Astrocyte of the cerebellum (primary cell): Measurements from ENCODE around the gene PFDN5.
"Not testable (repeated sequence)": the region's sequence is repeated elsewhere in the genome, so short reads cannot be mapped to it uniquely, and the experiment has no call there.

ENCODE experiments used
- DNase-seq: peaks from one replicate; pipeline ENCODE4 v3.0.0-alpha.2; 2011; ENCODE audit warnings: low read depth
- H3K4me3 ChIP-seq: 2 replicates; pipeline ENCODE4 v1.5.1; 2011; ENCODE audit warnings: mild to moderate bottlenecking, low read depth, low read length, moderate library complexity
- in situ Hi-C: cut with HindIII; loops from 2 replicates; pipeline ENCODE4 v1.10.0; 2017; ENCODE audit warnings: low sequenced_read_pairs
- TF ChIP-seq, protein P1 (sequence below): IDR thresholded peaks from 2 replicates; pipeline ENCODE4 v1.5.1; 2012; ENCODE audit warnings: low read length, low read depth, moderate library complexity, mild to moderate bottlenecking; ENCODE audit errors: missing control alignments

The PFDN5 gene

DNA sequence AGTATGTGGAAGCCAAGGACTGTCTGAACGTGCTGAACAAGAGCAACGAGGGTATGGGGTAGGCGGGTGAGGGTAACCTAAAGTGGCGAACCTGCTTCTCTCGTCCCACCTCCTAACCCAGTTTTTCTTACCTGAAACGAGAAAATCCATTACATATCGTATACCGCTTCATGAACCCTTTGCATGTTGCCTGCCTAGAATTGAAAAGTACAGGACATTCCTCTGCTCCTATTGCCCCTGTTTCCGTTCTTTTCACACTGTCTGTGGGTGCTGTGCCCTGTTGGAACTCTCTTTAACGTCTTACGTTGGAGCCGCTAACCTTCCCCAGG lies 513 bp downstream of the PFDN5 start:
- H3K4me3 ChIP-seq = peak overlapping the region; percentile 99
- TF ChIP-seq, protein P1, sequence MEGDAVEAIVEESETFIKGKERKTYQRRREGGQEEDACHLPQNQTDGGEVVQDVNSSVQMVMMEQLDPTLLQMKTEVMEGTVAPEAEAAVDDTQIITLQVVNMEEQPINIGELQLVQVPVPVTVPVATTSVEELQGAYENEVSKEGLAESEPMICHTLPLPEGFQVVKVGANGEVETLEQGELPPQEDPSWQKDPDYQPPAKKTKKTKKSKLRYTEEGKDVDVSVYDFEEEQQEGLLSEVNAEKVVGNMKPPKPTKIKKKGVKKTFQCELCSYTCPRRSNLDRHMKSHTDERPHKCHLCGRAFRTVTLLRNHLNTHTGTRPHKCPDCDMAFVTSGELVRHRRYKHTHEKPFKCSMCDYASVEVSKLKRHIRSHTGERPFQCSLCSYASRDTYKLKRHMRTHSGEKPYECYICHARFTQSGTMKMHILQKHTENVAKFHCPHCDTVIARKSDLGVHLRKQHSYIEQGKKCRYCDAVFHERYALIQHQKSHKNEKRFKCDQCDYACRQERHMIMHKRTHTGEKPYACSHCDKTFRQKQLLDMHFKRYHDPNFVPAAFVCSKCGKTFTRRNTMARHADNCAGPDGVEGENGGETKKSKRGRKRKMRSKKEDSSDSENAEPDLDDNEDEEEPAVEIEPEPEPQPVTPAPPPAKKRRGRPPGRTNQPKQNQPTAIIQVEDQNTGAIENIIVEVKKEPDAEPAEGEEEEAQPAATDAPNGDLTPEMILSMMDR = no peak
- no peak for DNase-seq
- in situ Hi-C loops = loop anchor here (5.0 kb wide), 1 partner anchor 124 kb away; no protein-coding TSS in a partner anchor

DNA sequence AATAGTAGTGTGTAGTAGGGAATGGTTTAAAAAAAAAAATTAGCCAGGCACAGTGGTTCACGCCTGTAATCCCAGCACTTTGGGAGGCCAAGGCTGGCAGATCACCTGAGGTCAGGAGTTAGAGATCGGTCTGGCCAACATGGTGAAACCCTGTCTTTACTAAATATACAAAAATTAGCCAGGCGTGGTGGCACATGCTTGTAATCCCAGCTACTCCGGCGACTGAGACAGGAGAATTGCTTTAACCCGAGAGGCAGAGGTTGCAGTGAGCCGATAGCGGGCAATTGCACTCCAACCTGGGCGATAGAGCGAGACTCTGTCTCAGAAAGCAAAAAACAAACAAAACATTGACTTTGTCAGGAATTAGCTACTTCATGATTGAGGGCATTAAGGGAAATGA lies 1.8 kb downstream of the PFDN5 start:
- DNase-seq, H3K4me3 ChIP-seq: not testable (repeated sequence)
- in situ Hi-C loops = loop anchor here (5.0 kb wide), 1 partner anchor 125 kb away; no protein-coding TSS in a partner anchor

DNA sequence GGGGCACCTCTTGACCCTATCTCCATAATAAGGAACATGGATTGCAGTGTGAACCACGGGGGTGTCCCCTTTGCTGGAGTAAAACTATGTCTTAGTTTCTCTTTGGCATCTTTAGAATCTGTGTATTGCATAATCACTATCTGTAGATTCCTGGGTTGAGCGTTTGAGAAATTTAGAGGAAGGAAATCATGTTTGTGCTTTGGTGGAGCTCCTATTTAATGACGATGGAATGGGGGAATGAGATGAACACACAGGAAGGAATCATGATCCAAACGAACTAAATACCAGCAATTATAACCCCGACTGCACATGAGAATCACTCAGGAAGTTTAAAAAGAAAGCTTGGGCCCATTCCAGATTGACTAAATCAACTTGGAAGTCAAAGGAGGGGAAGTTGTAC lies 2.8 kb downstream of the PFDN5 start:
- in situ Hi-C loops = loop anchor here (5.0 kb wide), 1 partner anchor 126 kb away; no protein-coding TSS in a partner anchor
- TF ChIP-seq, protein P1 = no peak
- H3K4me3 ChIP-seq = no peak overlapping the region
- DNase-seq = no peak

DNA sequence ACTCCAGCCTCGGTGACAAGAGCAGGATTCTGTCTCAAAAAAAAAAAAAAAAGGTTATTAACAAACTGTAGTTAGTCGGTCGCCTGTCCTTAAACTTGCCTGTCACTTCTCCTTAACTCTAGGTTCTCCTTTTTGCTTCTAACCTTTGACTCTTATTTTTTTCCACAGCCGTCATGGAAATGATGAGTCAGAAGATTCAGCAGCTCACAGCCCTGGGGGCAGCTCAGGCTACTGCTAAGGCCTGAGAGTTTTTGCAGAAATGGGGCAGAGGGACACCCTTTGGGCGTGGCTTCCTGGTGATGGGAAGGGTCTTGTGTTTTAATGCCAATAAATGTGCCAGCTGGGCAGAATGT lies 3.7 kb downstream of the PFDN5 start:
- in situ Hi-C loops = loop anchor here (5.0 kb wide), 1 partner anchor 127 kb away; no protein-coding TSS in a partner anchor

DNA sequence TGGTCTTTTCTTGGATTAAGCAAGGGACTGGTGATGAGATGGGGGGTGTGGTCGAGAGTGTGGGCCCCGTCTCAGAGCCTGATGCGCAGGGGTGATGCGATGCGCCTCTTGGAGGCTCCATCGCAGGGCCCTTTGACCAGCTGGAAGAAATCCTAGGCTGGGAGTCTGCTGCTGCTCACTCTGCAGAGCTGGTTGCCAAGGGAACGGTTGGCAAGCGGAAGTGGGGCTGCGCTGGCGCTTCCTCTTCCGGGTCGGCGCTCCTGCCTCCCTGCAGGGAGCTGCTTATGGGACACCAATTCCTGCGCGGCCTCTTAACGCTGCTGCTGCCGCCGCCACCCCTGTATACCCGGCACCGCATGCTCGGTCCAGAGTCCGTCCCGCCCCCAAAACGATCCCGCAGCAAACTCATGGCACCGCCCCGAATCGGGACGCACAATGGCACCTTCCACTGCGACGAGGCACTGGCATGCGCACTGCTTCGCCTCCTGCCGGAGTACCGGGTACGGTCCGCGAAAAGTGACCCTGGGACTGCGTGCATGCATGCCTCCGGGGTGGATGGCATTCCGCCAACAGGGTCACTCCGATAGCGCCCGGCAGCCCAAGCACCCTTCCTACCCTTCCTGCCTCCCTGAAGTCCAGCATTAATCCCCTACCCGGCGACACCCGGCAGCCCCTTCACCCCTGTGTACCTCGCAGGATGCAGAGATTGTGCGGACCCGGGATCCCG lies 4.3 kb downstream of the PFDN5 start, which contains the start of gene MYG1:
Gene MYG1, plus strand, starts transcription at position 242 of the 727 bp plus-strand sequence. Its CDS starts 43 bp downstream, at position 285.
- DNase-seq = peak; percentile 57
- peak within 1 kb of the TSS; percentile 93 for H3K4me3 ChIP-seq
- in situ Hi-C loops = loop anchor here (5.0 kb wide), 1 partner anchor 127 kb away; no protein-coding TSS in a partner anchor
- TF ChIP-seq, protein P1 = peak; percentile 29

More for the DNA sequence above, 3.7 kb downstream of the PFDN5 start:
- peak; percentile 16 for DNase-seq
- H3K4me3 ChIP-seq = peak overlapping the region; percentile 93
- TF ChIP-seq, protein P1 = no peak

DNA sequence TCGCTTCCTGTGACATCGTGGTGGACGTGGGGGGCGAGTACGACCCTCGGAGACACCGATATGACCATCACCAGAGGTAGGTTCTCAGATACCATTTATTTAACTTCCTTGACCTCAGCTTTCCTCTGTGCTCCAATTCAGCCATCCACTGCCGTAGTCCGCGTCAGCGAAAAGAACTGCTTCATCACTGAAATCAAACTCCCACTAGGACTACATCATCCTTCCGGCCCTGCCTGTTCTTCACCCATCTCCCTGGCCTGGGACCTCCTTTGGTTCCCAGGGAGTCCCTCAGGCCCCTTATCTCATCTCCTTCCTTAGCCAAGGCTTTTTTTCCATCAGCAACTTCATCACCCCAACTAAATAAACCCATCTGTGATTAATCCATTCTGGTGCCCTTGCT lies 4.8 kb downstream of the PFDN5 start:
- no peak for DNase-seq
- in situ Hi-C loops = no loop called here
- TF ChIP-seq, protein P1 = no peak
- peak overlapping the region; percentile 93 for H3K4me3 ChIP-seq

DNA sequence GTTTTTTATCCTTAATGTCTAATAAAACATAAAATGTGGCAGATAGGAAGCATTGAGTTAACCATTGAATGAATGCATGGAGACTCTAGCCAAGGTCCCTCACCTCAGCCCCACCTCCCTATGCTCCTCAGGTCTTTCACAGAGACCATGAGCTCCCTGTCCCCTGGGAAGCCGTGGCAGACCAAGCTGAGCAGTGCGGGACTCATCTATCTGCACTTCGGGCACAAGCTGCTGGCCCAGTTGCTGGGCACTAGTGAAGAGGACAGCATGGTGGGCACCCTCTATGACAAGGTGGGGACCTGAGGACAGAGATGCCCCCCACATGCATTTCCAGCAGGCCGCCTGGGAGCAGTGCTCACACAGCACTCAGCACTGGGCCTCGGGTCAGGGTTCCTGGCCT lies 7.6 kb downstream of the PFDN5 start:
- in situ Hi-C loops = no loop called here
- DNase-seq = no peak
- H3K4me3 ChIP-seq = no peak overlapping the region
- TF ChIP-seq, protein P1 = no peak
